ENCODE measurements around the gene SLC5A10.
"Not testable (repeated sequence)": the region's sequence is repeated elsewhere in the genome, so short reads cannot be mapped to it uniquely, and the experiment has no call there.

Gene SLC5A10

DNA sequence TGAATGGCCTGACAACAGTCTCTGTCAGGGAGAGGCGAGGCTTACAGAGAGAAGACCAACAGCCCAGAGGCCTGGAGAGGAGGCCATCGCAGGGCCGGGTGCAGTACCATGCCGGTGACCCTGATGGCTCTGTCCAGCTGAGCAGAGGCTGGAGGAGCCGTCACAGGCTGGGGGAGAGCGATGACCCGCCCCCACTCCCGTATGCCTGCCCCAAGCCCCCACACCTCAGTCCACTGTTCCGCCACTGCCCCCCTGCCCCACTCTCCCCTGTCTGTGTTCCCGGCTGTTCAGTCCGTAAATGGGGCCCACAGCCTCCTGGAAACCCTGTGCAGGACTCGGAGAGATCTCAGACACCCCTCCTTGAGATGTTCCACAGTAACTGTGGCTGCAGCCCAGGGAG, 65.4 kb downstream of the SLC5A10 start:
- H3K4me3 ChIP-seq (ENCODE audit: low read depth, low read length), result no peak overlapping the region
- TF ChIP-seq, protein P1, sequence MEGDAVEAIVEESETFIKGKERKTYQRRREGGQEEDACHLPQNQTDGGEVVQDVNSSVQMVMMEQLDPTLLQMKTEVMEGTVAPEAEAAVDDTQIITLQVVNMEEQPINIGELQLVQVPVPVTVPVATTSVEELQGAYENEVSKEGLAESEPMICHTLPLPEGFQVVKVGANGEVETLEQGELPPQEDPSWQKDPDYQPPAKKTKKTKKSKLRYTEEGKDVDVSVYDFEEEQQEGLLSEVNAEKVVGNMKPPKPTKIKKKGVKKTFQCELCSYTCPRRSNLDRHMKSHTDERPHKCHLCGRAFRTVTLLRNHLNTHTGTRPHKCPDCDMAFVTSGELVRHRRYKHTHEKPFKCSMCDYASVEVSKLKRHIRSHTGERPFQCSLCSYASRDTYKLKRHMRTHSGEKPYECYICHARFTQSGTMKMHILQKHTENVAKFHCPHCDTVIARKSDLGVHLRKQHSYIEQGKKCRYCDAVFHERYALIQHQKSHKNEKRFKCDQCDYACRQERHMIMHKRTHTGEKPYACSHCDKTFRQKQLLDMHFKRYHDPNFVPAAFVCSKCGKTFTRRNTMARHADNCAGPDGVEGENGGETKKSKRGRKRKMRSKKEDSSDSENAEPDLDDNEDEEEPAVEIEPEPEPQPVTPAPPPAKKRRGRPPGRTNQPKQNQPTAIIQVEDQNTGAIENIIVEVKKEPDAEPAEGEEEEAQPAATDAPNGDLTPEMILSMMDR (IDR thresholded peaks at IDR 0.05; ENCODE audit: low read depth, low read length, missing control alignments), result no peak
- no peak for DNase-seq (ENCODE audit: low read depth)

DNA sequence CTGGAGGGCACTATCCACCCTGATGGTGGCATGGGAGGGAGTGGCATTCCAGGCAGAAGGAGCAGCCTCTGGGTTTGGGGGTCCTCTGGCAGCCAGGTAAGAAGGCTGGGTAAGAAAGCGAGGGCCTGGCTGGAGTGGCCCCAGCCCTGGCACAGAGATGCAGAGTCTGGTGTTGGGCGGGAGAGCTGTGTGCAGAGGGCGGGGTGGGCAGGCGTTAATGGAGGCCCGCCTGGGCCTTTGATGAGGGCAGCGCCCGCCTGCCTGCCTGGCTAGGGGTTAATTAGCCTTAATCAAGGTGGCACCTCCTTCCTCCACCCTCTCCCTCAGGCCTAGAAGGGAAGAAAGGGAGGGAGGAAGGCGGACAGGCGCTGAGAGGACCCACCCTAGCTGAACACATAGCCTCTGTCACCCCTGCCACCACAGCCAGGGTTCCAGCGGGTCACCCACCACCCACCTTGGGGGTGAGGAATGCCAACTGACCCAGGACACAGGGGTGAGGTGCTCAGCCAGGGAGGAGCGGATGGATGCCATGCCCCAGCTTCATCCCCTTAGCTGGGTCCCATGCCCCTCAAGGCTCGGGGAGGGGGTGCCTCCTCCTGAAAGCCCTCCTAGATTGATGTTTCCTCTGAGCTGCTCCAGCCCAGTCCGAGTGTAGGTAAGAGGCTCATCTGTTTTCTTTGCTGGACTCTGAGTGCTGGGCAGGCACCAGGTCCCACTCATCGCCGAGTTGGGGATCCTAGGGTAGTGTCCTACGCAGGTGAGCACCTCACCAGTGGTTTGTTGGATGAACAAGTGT, 66.0 kb downstream of the SLC5A10 start:
- no peak for DNase-seq (ENCODE audit: low read depth)
- H3K4me3 ChIP-seq (ENCODE audit: low read depth, low read length), result no peak overlapping the region
- TF ChIP-seq, protein P1 (IDR thresholded peaks at IDR 0.05; ENCODE audit: low read depth, low read length, missing control alignments), result no peak

DNA sequence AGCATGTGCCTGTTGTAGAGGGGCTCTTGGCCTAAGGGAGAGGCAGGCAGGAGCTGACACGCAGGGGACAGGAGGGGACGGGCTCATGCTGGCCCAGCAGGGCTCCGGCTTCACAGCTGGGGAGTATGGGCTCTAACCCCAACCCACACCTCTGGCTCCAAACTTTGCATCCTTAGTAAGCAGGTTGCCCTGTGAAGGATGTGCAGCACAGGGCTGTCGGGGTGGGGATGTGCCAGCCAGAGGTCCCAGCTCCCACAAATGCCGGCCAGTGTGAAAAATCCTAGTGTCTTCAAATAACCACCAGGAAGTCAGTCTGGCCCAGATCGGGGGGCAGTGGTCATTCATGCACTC, 66.6 kb downstream of the SLC5A10 start:
- no peak overlapping the region for H3K4me3 ChIP-seq (ENCODE audit: low read depth, low read length)
- DNase-seq (ENCODE audit: low read depth), result no peak
- TF ChIP-seq, protein P1 (IDR thresholded peaks at IDR 0.05; ENCODE audit: low read depth, low read length, missing control alignments), result no peak

DNA sequence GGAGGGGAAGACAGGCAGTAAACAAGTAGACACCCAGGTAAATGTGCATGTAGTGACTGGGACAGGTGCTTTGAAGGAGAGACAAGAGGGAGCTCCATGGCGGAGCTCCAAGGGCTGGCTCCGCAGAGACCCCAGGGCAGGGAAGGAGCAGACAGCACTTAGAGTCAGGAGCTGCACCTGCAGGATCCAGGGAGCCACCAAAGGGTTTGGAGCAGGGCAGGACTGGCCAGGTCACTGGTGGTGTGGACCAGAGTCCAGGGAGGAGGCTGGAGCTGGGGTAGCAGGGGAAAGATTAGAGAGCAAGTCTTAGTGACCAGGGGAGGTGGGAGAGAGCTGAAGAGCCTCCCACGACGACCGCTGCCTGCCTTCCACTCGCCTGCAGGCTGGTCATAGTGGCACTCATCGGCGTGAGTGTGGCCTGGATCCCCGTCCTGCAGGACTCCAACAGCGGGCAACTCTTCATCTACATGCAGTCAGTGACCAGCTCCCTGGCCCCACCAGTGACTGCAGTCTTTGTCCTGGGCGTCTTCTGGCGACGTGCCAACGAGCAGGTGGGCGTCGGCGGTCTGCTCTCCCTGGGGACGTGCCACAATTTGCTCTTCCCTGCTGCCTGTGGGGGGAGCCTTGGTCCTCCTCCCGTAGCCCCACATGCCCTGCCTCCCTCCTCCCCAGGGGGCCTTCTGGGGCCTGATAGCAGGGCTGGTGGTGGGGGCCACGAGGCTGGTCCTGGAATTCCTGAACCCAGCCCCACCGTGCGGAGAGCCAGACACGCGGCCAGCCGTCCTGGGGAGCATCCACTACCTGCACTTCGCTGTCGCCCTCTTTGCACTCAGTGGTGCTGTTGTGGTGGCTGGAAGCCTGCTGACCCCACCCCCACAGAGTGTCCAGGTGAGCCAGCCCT, 67.3 kb downstream of the SLC5A10 start:
- no peak overlapping the region for H3K4me3 ChIP-seq (ENCODE audit: low read depth, low read length)
- TF ChIP-seq, protein P1 (IDR thresholded peaks at IDR 0.05; ENCODE audit: low read depth, low read length, missing control alignments), result no peak
- no peak for DNase-seq (ENCODE audit: low read depth)

DNA sequence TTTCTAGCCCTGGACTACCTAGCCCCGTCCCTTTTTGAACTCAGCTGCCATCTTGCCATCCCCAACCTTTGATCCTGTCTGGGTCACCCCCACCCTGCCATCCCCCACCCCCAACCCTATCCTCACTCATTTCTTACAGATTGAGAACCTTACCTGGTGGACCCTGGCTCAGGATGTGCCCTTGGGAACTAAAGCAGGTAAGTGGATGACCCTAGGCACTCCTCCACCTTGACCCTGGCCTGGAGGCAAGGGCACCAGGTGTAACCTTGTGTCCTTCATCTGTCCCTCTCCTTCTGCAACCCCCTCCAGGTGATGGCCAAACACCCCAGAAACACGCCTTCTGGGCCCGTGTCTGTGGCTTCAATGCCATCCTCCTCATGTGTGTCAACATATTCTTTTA, 68.1 kb downstream of the SLC5A10 start:
- DNase-seq (ENCODE audit: low read depth), result no peak
- no peak overlapping the region for H3K4me3 ChIP-seq (ENCODE audit: low read depth, low read length)
- TF ChIP-seq, protein P1 (IDR thresholded peaks at IDR 0.05; ENCODE audit: low read depth, low read length, missing control alignments), result no peak

DNA sequence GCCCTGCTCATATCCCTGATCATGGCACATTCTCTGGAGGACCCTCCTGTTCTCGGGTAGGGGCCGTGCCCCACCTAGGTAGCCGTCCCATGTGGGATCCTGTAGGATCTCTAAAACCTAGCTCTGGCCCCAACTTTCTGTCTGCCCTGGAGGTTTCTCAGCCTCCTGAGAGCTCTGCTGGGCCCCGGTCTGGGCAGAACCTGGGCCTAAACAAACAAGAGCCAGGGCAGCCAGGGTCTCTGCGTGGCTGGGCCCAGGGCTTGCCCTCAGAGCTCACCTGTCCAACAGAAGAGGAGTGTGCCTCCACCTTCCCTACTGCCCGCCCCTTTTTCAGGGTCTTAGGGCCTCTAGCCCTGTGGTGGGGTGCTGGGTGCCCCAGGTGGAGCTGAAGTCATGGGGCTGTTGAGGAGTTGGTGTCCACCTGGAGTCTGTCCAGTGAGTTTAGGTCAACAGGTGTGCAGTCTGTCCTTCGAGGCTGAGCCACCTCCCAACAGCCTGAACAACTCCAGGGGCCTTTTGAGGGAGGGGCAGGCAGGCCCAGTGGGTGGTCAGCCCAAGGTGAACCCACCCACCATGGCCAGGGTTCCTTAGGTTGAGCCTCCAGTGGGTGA, 69.2 kb downstream of the SLC5A10 start:
- not testable (repeated sequence) for DNase-seq (ENCODE audit: low read depth); H3K4me3 ChIP-seq (ENCODE audit: low read depth, low read length)

DNA sequence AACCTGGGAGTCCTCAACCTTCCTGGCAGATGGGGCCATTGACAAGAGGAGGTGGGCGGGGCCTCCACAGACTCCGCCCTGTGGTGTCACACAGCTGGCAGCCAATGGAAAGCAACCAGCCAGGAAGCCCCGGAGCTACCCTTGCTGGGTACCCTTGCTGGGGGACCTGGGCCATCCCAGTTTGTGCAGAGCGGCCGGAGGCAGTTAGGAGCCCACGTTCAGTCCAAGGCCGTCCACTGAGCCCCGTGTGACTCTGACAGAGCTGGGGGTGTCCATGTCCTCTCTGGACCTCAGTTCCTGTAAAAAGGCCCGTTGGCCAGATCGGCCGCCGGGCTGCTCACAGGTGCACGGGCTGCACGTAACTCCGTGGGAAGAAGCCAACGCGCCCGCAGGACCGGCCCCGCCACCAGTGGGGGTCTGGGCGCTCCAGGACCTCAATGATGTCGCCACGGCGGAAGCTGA, 69.7 kb downstream of the SLC5A10 start:
- no peak overlapping the region for H3K4me3 ChIP-seq (ENCODE audit: low read depth, low read length)
- no peak for DNase-seq (ENCODE audit: low read depth)
- TF ChIP-seq, protein P1 (IDR thresholded peaks at IDR 0.05; ENCODE audit: low read depth, low read length, missing control alignments), result no peak

Data from GM12864 (cell line).